G401.6 (cell line): ENCODE data around the gene SPAM1.
"Not testable (repeated sequence)": the region's sequence is repeated elsewhere in the genome, so short reads cannot be mapped to it uniquely, and the experiment has no call there.

Source experiments
- FAIRE-seq: peaks from 2 replicates; lab custom pipeline; 2012; peaks lifted over from hg19 to GRCh38; lab: Jason Lieb, UNC

Gene SPAM1

GRCh38 chr7:123924941-123925340, at the start of gene SPAM1:
Gene SPAM1 (plus strand): TSS chr7:123925241. CDS start chr7:123953571, 28,330 bp downstream.
- FAIRE-seq, result no peak

GRCh38 chr7:123876557-123877256, 48.3 kb upstream of the SPAM1 start:
- FAIRE-seq, result no peak

DNA sequence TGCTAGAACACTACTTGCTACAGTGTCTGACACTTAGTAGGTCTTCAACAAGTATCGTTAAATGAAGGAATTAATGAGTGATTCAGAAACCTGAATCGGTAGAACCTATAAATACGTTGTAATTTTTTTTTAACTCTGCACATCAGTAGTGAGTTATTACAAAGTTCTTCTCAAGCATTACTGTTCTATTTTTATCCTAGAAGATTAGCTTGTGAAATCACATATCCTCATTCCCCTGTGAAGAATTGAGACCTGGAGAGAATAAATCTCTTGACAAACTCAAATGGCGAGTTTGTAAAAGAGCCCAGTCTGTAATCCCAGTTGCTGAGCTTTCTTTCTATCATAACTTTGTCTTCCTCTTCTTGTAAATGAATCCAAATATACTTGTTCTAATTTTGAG, 45.4 kb upstream of the SPAM1 start:
- FAIRE-seq, result no peak

DNA sequence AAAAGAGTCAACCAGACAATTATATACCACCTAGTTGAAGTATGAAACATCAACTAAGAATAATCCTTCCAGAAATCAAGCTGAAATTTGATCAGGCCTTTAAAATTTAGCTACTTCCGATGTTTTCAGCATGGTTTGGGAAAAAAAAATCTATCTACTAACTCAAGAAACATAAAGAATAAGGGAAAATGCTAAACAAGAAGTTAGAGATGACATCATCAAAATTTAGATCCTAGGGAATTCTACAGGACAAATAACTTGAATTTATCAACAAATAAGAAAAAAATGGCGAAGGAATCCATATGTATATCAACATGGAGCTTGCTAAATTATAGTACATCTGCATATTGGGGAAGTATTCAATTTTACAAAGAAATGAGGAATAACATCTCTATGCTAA, 43.7 kb upstream of the SPAM1 start:
- FAIRE-seq, result no peak

DNA sequence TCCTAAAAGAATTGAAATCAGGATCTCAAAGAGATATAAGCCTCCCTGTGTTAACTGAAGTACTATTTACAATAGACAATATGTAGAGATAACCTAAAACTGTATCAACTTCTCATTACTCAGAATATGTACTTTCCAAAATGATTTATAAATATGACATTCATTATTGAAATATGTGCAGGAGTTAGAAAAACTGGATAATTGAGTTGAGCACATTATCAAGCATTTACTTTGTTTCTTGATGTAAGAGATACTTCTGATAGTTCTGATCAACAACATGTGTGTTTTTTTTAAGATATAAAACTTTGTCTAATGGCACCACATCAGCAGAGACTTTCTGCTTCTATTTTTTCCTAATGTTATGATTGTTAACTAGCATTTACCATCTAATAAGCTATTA, 41.9 kb upstream of the SPAM1 start:
- no peak for FAIRE-seq

- FAIRE-seq, result no peak
Measured at GRCh38 chr7:123888192-123888591, 36.8 kb upstream of the SPAM1 start.

DNA sequence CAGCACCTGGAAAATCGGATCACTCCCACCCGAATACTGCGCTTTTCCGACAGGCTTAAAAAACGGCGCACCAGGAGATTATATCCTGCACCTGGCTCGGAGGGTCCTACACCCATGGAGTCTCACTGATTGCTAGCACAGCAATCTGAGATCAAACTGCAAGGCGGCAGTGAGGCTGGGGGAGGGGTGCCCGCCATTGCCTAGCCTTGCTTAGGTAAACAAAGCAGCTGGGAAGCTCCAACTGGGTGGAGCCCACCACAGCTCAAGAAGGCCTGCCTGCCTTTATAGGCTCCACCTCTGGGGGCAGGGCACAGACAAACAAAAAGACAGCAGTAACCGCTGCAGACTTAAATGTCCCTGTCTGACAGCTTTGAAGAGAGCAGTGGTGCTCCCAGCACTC, 30.3 kb upstream of the SPAM1 start:
- not testable (repeated sequence) for FAIRE-seq

DNA sequence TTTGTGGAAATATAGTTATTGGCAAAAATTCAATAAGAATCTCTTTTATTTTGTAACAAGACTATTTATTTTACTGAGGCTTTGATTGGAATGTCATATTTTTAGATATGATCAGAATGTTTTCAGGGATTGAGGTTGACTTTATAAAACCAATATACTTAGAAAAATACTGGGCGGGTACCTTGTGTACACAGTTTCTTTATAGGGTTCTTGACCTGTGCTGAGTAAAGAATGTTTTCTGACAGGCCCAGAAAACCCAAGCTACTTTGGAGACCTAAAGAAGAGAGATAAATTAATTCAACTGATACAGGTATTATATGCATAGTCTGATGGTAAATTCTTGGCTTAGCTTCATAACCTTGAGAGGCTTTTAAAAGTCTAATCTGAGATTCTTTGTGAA, 23.9 kb upstream of the SPAM1 start:
- FAIRE-seq, result no peak

GRCh38 chr7:123905714-123906113, 19.3 kb upstream of the SPAM1 start:
- no peak for FAIRE-seq

DNA sequence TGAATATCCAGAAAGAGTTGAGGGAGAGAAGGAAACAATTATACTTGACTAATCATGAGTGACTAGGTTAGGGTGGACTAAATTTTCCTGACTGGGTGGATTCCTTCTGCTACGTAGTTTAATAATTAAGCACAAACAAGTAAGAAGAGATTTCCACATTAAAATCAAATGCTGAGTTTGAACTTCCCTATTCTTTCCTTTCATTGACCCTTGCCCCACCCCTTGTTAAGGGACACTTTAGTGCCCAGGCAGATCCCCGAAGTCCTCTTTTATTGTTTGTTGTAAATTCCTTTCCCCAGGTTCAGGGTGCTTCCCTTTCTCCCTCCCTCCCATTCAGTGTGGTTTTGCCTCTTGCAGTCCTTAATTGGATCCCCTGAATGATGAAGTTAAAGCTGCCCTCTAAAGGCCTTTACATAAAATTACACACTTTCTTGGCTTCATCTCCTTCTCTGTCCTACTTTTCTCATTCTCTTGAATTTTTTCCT, 8.8 kb upstream of the SPAM1 start:
- no peak for FAIRE-seq

DNA sequence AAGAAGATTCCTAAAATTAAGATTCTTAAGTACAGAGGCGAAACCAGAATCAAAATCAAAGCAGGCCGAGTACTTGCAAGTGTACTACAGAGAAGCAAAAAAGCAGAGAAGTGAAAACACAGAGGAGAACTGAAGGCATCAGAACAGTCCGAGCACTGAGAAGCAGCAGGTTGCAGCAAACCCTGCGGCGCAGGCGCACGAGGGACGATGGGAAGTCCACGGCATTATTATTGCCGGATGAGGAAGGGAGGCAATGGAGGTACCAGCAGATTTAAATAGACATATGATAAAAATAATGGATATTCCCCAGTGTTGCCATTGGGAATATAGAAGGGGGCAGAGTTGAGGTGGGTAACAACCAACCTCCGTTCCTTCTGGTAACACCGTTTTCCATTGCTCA, 7.2 kb upstream of the SPAM1 start:
- no peak for FAIRE-seq

GRCh38 chr7:123918309-123918708, 6.7 kb upstream of the SPAM1 start:
- no peak for FAIRE-seq

DNA sequence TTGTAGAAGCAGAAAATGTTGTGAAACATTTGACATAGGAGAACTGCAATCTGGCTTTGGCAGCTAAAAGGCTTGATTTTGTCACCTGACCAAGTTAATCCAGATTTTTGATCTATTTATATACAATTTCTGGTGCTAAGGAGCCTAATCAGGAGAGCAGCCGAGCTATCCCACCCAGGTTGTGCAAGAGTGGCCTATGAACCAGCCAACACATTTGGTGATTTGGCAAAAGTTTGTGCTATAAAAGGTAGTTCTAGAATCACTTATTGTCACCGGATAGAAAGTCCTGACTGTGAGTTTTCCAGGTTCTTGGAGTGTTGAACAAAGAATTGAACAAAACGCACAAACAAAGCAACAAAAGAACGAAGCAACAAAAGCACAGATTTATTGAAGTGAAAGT, 1.4 kb upstream of the SPAM1 start:
- no peak for FAIRE-seq

GRCh38 chr7:123929107-123929506, 4.1 kb downstream of the SPAM1 start:
- no peak for FAIRE-seq

- no peak for FAIRE-seq
Measured at GRCh38 chr7:123929655-123930054, 4.6 kb downstream of the SPAM1 start.

- no peak for FAIRE-seq
Measured at GRCh38 chr7:123935436-123936381, 10.7 kb downstream of the SPAM1 start.

DNA sequence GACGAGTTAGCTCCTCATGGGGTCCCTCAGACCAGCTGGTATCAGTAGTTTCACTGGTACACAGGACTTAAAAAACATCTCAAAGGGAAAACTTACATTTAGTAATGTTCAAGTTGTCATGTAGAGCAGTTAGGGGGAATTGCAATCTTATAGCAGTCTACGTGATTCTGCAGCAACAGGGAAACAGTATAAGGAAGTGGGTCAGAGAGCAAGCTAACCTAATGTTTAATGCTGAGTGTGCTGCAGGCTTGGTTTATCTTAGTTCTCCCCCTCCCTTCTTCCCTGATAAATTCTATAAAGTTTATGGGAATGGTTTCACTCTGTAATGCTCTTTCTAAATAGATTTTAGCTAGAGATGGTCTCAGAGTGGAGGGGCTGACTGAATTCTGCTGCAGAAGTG, 11.3 kb downstream of the SPAM1 start:
- FAIRE-seq, result no peak

GRCh38 chr7:123939784-123940183, 14.7 kb downstream of the SPAM1 start:
- no peak for FAIRE-seq

GRCh38 chr7:123941391-123942180, 16.5 kb downstream of the SPAM1 start:
- FAIRE-seq, result no peak

DNA sequence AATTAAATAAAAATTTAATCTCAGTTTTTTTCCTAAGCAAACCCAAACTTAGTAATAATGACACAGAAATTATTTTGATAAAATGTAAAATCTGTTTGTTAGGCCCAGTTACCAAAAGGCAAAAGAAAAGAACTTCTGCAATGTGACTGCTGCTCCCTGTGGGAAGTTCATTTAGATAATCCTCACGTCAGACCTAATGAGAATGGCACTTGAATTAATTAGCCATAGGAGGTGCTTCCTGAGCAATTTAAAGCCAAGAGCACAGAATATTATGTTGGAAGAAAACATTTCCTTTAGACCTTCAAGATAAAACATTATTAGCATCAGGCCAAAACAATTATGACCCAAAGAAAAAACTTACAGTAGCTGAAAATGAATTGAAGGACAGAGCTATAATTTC, 19.4 kb downstream of the SPAM1 start:
- no peak for FAIRE-seq

GRCh38 chr7:123945938-123946337, 20.9 kb downstream of the SPAM1 start:
- FAIRE-seq, result no peak

DNA sequence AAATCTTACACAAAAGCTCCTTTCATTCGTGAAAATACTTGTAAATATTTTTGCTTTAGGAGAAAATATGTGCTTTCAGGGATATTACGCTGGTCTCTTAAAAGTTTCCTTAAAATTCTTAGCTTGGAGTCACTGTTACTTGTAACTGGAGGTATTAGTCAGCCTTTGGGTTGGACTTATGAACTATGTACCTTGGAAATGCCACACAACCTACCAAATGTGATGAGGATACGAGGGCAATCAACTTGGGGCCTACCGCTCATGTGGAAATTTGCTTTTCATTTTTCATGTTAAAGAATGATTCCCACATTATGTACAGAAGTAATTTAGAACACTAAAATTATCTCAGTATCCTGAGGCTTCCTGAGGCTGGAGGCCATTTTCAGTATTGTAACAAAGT, 23.1 kb downstream of the SPAM1 start:
- no peak for FAIRE-seq
